Stimulated activated naive CD8-positive, alpha-beta T cell treated with anti-CD3 and anti-CD28 coated beads, Interleukin-15, Interleukin-2, amounts not matched to agents 100 ng/mL and 50 ng/mL, for 24 hours (primary cell): ENCODE measurements around the gene RPLP2.
A peak's percentile ranks its signal among the peaks of the same experiment; 100 is the strongest.

Source experiments
- H3K27ac Mint-ChIP-seq: one replicate; pipeline ENCODE4 v1.8.0; 2021; ENCODE audit warnings: mild to moderate bottlenecking, mixed read lengths
- H3K27me3 Mint-ChIP-seq: one replicate; pipeline ENCODE4 v1.8.0; 2021; ENCODE audit warnings: mixed read lengths
- H3K36me3 Mint-ChIP-seq: one replicate; pipeline ENCODE4 v1.8.0; 2021; ENCODE audit warnings: low read depth, mixed read lengths
- H3K4me1 Mint-ChIP-seq: one replicate; pipeline ENCODE4 v1.8.0; 2021; ENCODE audit warnings: low read depth, mixed read lengths
- H3K4me3 Mint-ChIP-seq: one replicate; pipeline ENCODE4 v1.8.0; 2021; ENCODE audit warnings: mild to moderate bottlenecking, mixed read lengths
- H3K9me3 Mint-ChIP-seq: one replicate; pipeline ENCODE4 v1.8.0; 2021; ENCODE audit warnings: mixed read lengths

RPLP2 gene

DNA sequence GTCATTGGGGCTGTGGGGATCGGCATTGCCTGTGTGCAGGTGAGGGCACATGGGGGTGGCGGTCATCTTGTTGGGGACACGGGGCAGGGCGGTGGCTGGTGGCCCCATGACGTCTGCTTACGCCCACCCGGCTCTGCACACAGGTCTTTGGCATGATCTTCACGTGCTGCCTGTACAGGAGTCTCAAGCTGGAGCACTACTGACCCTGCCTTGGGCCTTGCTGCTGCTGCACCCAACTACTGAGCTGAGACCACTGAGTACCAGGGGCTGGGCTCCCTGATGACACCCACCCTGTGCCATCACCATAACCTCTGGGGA, 28.2 kb downstream of the RPLP2 start:
- H3K36me3 Mint-ChIP-seq: peaks cover 14% of the 10 kb centered on the region
- H3K9me3 Mint-ChIP-seq: no peaks in the 10 kb centered on the region
- peaks cover 36% of the 10 kb centered on the region for H3K4me1 Mint-ChIP-seq
- no peak overlapping the region for H3K27ac Mint-ChIP-seq
- H3K27me3 Mint-ChIP-seq: no peaks in the 10 kb centered on the region
- H3K4me3 Mint-ChIP-seq: no peak overlapping the region

DNA sequence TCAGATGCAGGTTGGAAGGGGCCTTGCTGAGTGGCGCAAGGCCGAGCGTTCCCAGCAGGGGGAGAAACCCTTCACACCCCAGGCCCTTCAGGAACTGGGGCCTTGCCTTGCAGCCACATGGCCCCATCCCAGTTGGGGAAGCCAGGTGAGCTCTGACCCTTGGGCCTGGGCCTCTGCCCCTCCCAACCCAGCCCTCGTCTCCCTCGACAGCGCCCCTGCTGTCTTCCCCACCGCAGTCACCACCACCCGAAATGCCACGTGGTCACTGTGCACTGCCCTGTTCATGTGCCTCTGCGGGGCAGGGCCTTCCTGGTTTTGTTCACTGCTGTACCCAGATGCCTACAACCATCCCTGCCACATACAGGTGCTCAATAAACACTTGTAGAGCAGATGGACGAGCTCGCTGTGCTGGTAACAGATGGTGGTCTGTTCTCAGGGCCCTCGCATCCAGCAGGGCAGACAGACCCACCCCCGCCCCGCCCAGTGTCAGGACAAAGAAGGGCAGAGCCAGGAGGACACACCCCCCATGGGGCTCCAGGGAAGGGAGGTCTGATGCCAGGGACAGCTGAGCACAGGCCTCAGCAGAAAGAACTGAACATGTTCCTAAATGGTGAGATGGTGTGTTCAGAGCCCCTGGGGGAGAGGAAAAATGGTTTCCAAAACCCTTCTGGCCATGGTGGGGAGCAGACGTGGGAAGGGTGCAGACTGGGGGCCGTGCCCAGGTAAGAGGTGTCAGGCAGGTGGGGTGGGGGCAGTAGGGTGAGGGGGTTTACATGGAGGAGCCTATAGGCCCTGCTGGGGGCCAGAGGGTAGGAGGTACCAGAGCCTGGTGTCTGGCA, 28.9 kb downstream of the RPLP2 start:
- Mint-ChIP-seq H3K4me3 (no peak overlapping the region), H3K36me3 (peaks cover 14% of the 10 kb centered on the region), H3K4me1 (peaks cover 37% of the 10 kb centered on the region), H3K27me3 (no peaks in the 10 kb centered on the region), H3K27ac (no peak overlapping the region), H3K9me3 (no peaks in the 10 kb centered on the region)

DNA sequence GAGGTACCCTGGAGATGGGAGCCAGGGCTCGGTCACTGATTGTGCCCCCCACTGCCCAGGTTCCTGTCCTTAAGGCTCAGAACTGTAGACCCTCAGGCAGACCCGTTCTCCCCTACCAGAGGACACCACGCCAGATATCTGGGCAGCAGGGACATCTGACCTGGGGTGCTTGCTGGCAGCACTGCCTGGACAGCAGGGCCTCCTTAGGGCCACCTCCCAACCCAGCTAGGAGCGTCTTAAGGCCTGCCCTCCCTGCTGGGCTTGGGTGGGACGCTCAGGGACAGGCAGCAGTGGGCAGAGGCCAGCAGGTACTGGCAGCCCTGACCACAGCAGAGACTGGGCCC, 29.5 kb downstream of the RPLP2 start:
- peaks cover 37% of the 10 kb centered on the region for H3K4me1 Mint-ChIP-seq
- H3K27ac Mint-ChIP-seq: no peak overlapping the region
- H3K4me3 Mint-ChIP-seq: no peak overlapping the region
- no peaks in the 10 kb centered on the region for H3K9me3 Mint-ChIP-seq
- H3K27me3 Mint-ChIP-seq: no peaks in the 10 kb centered on the region
- peaks cover 14% of the 10 kb centered on the region for H3K36me3 Mint-ChIP-seq

DNA sequence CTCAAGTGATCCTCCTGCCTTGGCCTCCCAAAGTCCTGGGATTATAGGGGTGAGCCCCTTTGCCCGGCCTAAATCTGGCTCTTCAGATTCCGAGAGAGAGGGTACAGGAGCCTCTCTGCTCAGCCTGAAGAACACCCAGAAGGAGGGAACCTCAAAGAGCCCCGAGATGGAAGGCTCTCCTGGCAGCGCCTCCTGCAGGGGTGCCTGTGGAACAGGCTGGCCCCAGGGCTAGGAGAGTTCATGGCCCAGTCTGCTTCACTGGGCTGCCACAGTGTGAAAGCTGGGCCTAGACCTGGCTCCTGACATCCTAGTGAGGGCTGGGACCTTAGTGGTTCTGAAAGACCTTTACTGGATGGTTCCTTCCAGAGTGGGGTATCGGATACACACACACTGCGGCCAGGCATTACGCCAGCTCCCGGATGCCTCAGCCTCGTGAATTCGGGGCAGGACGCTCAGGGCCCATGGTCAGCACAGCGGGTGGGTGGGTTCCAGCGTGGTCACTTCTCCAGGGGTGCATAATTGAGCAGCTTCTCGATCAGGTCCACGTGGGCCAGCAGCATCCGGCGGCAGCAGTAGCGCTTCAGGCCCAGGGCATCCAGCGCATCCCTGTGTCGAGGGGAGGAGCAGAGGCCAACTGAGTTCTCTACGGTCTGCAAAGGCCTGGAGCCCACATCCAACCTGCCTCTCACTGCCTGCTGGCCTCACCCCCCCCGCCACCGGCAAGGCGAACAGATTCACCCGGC, 30.3 kb downstream of the RPLP2 start:
- Mint-ChIP-seq H3K9me3 (no peaks in the 10 kb centered on the region), H3K4me1 (peaks cover 33% of the 10 kb centered on the region), H3K36me3 (peaks cover 14% of the 10 kb centered on the region), H3K4me3 (peak overlapping the region; percentile 88), H3K27ac (no peak overlapping the region), H3K27me3 (no peaks in the 10 kb centered on the region)

DNA sequence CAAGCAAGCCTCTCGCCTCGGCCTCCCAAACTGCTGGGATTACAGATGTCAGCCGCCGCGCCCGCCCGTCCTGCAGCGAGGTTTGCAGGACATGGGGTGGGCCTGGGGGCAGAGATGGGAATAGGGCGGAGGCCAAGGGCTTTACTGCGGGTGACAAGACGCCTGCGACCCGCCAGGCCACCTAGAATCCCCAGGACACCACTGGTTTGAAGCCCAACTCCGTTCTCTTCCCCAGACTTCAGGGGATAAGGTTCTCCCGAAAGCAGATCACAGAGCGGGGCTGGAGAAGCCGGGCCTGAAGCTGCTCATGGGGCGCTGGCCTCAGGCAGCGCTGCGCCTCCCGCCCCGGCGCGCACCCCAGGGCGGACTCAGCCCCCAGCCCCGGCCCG, 32.2 kb downstream of the RPLP2 start:
- peaks cover 30% of the 10 kb centered on the region for H3K4me1 Mint-ChIP-seq

DNA sequence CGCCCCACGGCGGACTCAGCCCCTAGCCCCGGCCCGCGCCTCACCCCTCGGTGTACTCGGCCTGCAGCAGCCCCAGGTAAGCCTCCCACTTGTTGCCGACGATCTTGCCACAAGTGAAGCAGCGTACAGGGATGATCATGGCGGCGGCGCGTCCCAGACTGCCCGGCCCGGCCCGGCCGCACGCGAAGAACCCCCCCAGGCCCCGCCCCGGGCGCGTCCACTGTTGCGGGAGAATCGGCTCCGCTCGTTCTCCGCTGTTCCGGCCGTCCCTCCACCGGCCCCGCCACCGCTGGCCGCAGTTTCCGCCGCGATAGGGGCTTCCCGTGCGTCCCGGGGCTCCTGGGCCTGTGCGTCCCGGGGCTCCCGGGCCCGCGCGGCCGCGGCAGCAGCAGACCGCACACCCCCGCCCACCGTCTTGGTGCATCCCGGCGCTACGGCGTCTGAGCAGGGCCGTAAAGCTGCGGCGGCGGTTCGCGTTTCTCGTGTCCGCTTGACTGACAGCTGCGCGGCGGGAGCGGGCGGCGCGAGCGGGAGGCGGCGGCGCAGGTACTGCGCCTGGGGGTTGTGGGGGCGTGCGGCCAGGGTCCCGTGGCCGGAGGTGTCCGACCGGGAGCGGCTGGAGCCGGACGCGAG, 32.7 kb downstream of the RPLP2 start, which contains the start of the genes POLR2L and TSPAN4:
Gene POLR2L (minus strand): TSS at position 160 of the 633 bp plus-strand sequence. CDS start 21 bp downstream, at position 139.
Gene TSPAN4 (plus strand): TSS at position 483 of the 633 bp plus-strand sequence. CDS start 7,453 bp downstream, outside the sequence.
- Mint-ChIP-seq H3K27ac (peak within 1 kb of the TSS; percentile 84), H3K4me1 (peaks cover 30% of the 10 kb centered on the region), H3K27me3 (no peaks in the 10 kb centered on the region), H3K4me3 (peak within 1 kb of the TSS; percentile 88), H3K36me3 (peaks cover 14% of the 10 kb centered on the region), H3K9me3 (no peaks in the 10 kb centered on the region)

More for the DNA sequence above, 32.2 kb downstream of the RPLP2 start:
- peak overlapping the region; percentile 88 for H3K4me3 Mint-ChIP-seq
- H3K27ac Mint-ChIP-seq: peak overlapping the region; percentile 76
- peaks cover 14% of the 10 kb centered on the region for H3K36me3 Mint-ChIP-seq
- no peaks in the 10 kb centered on the region for H3K27me3 Mint-ChIP-seq
- no peaks in the 10 kb centered on the region for H3K9me3 Mint-ChIP-seq

DNA sequence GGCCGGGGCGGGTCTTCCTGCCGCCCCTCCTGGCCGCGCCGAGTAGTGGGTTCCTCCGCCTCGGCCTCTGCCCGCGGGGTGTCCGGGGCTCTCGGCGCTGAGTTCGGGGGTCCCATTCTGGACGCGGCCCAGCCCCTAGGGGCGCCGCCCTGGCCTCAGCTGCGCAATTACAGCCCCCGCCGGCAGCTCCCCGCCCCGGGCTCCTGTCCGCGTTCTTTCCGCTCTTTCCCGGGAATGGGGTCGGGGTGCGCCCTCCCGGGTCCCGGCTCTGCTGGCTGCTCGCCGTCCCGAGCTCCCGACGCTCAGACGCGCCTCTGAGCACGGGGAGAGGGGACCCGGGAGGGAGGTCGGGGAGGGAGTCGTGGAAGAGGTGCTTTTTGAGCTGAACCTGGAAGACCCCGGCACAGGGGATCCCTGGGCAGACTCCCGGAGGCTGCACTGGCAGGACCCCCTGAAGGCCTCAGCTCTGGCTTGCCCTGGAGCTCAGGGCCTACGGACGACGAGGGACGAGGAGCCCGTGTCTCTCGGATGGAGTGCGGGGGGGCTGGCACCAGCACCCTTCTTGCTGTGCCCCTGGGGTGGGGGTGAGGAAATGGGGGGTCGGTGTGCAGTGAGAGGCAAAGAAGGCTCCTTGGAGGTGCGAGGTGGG, 33.4 kb downstream of the RPLP2 start:
- peak overlapping the region; percentile 67 for H3K27ac Mint-ChIP-seq
- H3K4me1 Mint-ChIP-seq: peaks cover 30% of the 10 kb centered on the region
- H3K27me3 Mint-ChIP-seq: no peaks in the 10 kb centered on the region
- no peaks in the 10 kb centered on the region for H3K9me3 Mint-ChIP-seq
- peak overlapping the region; percentile 76 for H3K4me3 Mint-ChIP-seq
- peaks cover 14% of the 10 kb centered on the region for H3K36me3 Mint-ChIP-seq

DNA sequence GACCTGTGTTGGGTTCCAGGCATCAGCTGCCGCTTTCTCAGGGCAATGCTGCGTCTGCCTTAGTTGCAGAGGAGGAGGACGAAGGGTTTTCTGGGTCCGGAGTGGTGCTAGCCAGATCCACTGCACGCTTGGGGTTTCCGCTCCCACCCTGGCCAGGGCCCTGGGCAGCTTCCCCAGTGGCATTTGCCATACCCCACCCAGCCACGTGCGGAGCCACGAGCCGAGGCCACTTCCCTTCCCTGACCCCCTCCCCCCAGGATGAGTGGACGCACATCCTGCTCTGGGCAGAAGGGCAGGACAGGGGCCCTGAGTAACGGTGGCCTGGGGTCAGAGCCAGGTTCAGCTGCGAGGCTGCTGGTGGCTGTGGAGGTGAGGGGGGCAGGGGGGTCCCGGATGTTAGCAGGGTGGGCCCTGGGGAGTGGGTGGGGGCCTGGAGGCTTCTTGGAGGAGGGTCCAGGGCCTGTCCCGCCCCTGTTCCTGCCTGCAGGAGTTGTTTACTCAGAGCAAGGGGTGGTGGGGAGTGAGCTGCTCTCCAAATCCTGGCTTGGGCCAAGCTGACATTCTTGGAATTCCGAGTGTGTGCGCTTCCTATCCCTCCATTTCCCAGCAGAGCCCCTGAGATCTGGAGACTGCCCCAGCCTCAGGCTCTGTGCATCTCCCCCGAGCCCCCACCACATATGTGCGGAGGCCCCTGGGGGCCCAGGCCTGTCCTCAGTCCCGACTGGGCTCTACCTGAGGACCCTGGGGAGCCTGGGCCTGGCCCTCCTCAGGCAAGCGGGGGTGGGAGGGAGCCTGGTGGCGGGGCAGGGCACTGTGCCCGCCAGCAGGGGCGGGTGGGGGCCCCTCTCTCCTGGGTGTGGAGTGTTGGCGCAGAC, 34.3 kb downstream of the RPLP2 start:
- Mint-ChIP-seq H3K4me3 (peak overlapping the region; percentile 76), H3K4me1 (peaks cover 36% of the 10 kb centered on the region), H3K36me3 (peaks cover 14% of the 10 kb centered on the region), H3K27ac (peak overlapping the region; percentile 67), H3K9me3 (no peaks in the 10 kb centered on the region), H3K27me3 (no peaks in the 10 kb centered on the region)

DNA sequence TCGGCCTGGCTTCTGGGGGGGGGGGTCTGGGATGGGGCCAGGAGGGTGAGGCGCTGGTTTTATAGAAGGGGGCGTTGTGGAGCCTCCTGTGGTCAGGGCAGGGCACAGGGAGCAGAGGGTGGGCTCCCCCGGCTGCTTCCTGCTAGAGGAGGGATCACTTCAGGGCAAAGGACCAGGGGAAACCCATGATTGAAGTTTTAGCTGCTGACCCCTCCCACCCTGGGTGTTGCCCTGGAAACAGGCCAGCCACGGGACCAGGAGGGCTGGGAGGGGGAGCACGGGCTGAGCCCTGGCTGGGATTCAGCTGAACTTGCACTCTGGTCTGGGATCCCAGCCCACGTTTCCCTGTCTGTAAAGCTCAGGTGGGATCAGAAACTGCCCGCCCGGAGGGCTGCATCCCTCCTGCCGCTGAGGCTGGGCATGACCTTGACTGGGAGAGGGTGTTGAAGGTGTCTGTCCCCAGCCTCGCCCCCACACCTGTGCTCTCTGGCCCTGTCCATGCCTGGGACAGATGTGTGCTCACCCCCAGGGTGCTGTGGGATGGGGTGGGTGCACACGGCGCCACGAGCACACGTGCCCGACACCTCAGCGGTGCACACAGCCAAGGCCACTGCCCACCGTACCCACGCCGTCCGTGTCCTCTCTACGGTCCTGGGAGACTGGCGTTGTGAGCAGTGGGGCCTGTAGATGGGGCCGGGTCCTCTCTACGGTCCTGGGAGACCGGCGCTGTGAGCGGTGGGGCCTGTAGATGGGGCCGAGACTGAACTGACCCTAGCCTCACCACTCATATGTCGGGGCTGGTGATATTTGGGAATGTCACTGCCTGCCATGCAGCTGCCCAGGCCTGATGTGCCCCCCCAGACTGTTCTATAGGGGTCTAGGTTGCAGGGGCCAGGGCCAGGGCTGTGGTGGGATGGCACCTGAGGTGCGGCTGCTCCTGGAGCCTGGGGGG, 35.2 kb downstream of the RPLP2 start:
- H3K36me3 Mint-ChIP-seq: peaks cover 10% of the 10 kb centered on the region
- H3K4me3 Mint-ChIP-seq: no peak overlapping the region
- H3K9me3 Mint-ChIP-seq: no peaks in the 10 kb centered on the region
- peaks cover 35% of the 10 kb centered on the region for H3K4me1 Mint-ChIP-seq
- H3K27me3 Mint-ChIP-seq: no peaks in the 10 kb centered on the region
- H3K27ac Mint-ChIP-seq: no peak overlapping the region

DNA sequence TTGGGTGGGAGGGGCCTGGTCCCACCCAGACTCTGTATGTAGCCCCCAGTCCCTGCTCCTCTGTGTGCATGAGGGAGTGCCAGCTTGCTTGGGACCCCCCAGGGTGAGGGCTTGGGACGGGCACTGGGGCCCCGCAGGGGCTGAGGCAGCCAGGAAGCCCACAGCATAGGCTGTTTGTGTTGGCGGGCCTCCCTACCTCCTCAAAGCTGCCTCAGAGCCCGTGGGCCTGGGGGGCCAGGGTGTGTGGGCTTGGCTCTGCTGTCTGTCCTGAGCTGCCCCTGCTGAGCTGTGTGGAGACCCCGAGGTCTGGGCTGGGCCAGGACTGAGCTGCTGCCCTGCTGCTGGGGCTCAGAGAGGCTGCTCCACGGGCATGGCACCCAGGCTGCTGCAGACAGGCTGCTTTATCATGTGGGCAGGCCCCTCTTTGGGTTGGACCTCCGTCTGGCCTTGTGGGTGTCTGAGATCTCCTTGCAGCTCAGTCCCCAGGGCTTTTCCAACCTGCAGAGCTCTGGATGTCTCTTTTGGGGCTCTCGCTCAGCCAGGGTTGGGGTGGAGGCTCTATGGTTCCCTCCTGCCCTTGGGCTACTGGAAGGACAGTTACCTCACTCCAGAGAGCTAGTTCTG, 36.2 kb downstream of the RPLP2 start:
- Mint-ChIP-seq H3K4me1 (peaks cover 25% of the 10 kb centered on the region), H3K27me3 (no peaks in the 10 kb centered on the region), H3K9me3 (no peaks in the 10 kb centered on the region)

DNA sequence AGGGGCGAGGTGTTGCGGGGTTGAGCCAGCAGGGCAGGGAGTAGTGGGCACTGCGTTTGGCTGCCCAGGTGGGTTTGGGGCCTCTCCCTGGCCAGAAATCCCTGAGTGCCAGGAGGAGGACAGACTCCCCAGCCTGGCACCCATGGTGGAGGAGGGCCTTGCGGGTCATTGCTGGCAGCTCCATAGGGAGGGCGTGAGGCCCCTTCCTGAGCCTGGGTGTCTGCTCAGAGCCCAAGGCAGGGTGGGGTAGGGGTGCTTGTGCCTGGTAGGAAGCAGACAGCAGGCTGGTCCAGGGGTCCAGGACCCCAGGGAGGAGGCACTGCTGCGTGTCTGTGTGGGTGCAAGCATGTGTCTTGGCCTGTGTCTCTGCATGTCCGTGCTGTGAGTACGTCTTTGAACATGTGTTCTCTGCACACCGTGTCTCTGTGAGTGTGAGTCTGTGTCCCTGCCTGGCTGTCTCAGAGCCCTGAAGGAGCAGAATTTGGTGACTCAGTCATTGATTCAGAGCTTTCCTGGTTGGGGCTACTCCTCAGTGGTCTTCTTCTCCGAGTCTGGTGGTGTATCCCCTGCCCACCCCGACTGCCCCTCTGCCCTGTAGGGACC, 36.8 kb downstream of the RPLP2 start:
- Mint-ChIP-seq H3K4me1 (peaks cover 19% of the 10 kb centered on the region), H3K27ac (no peak overlapping the region), H3K36me3 (no peaks in the 10 kb centered on the region), H3K27me3 (no peaks in the 10 kb centered on the region), H3K4me3 (no peak overlapping the region), H3K9me3 (no peaks in the 10 kb centered on the region)

More for the DNA sequence above, 36.2 kb downstream of the RPLP2 start:
- H3K4me3 Mint-ChIP-seq: no peak overlapping the region
- no peaks in the 10 kb centered on the region for H3K36me3 Mint-ChIP-seq
- H3K27ac Mint-ChIP-seq: no peak overlapping the region

DNA sequence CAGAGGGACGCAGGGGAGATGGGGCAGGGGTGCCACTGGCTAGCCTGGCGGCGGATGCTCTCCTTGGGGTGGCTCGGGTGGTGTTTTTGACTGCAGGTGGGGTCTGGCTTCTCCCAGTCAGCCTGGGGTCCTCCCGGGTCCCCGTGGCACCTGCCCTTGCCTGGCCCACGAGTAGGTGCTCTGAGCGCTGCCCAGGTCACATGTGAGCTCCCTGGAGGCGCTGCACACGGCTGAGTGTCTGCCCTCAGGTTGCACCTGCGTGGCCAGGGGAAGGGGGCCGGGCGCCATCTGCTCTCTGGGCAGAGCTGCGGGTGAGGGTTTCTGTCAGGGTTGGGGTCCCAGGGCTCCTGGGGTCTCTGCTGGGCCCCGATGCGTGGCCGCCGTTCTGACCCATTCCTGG, 38.1 kb downstream of the RPLP2 start:
- Mint-ChIP-seq H3K4me3 (no peak overlapping the region), H3K27ac (no peak overlapping the region), H3K9me3 (no peaks in the 10 kb centered on the region), H3K27me3 (no peaks in the 10 kb centered on the region), H3K4me1 (peaks cover 19% of the 10 kb centered on the region), H3K36me3 (no peaks in the 10 kb centered on the region)
